HFFc6 (cell line): Measurements from ENCODE around the gene GNG14. TPM values are rescaled to one million over a fixed set of nuclear protein-coding genes. Genes with fewer than 3 reads are reported as not detected.

Source experiments
- DNase-seq: peaks from one replicate; pipeline ENCODE4 v3.0.0-alpha.2; 2018
- H3K27ac Mint-ChIP-seq: 2 replicates; pipeline ENCODE4 v1.8.0; 2020; ENCODE audit warnings: mild to moderate bottlenecking, mixed read lengths
- H3K27me3 Mint-ChIP-seq: 2 replicates; pipeline ENCODE4 v1.8.0; 2021; ENCODE audit warnings: mild to moderate bottlenecking, moderate library complexity, mixed read lengths; ENCODE audit not compliant: insufficient read depth
- H3K36me3 Mint-ChIP-seq: 2 replicates; pipeline ENCODE4 v1.8.0; 2021; ENCODE audit warnings: low read depth, mixed read lengths
- H3K4me1 Mint-ChIP-seq: 2 replicates; pipeline ENCODE4 v1.8.0; 2020; ENCODE audit warnings: low read depth, mixed read lengths
- H3K4me3 Mint-ChIP-seq: 2 replicates; pipeline ENCODE4 v1.8.0; 2020; ENCODE audit warnings: mild to moderate bottlenecking, moderate library complexity, mixed read lengths
- H3K9me3 Mint-ChIP-seq: 2 replicates; pipeline ENCODE4 v1.8.0; 2020; ENCODE audit warnings: mild to moderate bottlenecking, mixed read lengths
- CTCF ChIP-seq: fragments of 200-600 bp; sonication (generic); IDR thresholded peaks from 2 replicates; pipeline ENCODE4 v1.5.0; 2021; ENCODE audit warnings: antibody characterized with exemption, mild to moderate bottlenecking
- total RNA-seq, 6 experiments: library from RNA; stranded (reverse); fragmentation: NEBNext Ultra II Directional; extraction: Animal tissue kit (Norgen Biotek cat#: 25700); gene quantifications; 2 replicates in 1 of 6; 3 replicates in 5 of 6; pipeline ENCODE4 v1.2.3, GENCODE V29; 2021

Gene GNG14
- total RNA-seq, 6 experiments from 2014 or later = not detected

- no peak for DNase-seq
- H3K4me3 Mint-ChIP-seq = no peak overlapping the region
- no peaks in the 10 kb centered on the region for H3K9me3 Mint-ChIP-seq
- H3K27me3 Mint-ChIP-seq = no peaks in the 10 kb centered on the region
- H3K27ac Mint-ChIP-seq = no peak overlapping the region
- TF ChIP-seq CTCF = no peak
- peaks cover 15% of the 10 kb centered on the region for H3K4me1 Mint-ChIP-seq
- H3K36me3 Mint-ChIP-seq = peaks cover 42% of the 10 kb centered on the region
Observed at GRCh38 chr19:12731337-12731736, 43.5 kb downstream of the GNG14 start.

DNA sequence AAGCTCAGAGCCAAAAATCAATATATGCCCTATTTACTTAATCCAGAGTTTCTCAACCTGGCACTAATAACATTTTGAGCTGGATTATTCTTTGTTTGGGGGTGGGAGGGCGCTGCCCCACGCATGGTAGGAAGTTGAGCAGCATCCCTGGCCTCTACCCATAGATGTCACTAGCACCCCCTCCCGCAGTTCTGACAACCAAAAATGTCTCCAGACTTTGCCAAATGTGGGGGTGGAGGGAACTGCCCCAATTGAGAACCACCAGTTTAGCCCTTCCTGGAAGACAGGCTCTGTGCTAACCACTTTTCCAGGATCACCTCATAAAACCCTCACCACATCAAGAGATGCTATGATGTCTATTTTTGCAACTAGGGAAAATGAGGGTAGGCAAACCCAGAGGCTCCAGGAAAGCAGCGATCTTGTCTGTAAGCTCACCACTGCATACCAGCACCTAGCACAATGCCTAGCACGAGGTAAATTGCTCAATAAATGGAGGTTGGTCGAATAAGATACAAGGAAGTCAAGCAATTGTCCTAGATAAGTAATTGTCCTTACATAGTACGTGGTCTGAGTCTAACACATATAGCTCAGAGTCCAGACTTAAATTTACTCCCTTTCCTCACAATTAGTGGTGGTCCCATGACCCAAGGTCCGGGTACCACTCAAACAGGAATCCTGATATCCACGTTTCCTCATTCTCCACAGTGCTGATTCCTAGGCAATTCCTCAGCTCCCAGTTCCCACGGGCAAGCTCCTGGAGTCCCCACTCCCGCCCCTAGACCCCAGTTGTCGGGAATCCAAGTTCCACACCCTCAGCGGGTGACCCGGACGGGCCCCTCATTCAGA is 45.8 kb downstream of the GNG14 start:
- Mint-ChIP-seq H3K4me3 (peak overlapping the region; percentile 98), H3K4me1 (peaks cover 36% of the 10 kb centered on the region), H3K9me3 (no peaks in the 10 kb centered on the region), H3K27me3 (peaks cover 4% of the 10 kb centered on the region), H3K27ac (peak overlapping the region; percentile 90), H3K36me3 (peaks cover 36% of the 10 kb centered on the region)
- DNase-seq = peak; percentile 65
- TF ChIP-seq CTCF = peak; percentile 68

GRCh38 chr19:12736995-12737834 is 49.4 kb downstream of the GNG14 start, which contains the start of gene GET3:
Gene GET3, plus strand, starts transcription at chr19:12737497. Its CDS starts 9 bp downstream, at chr19:12737506.
- peak within 1 kb of the TSS; percentile 94 for H3K27ac Mint-ChIP-seq
- H3K27me3 Mint-ChIP-seq = peaks cover 4% of the 10 kb centered on the region
- no peak for TF ChIP-seq CTCF
- no peaks in the 10 kb centered on the region for H3K9me3 Mint-ChIP-seq
- DNase-seq = peak; percentile 100
- H3K4me1 Mint-ChIP-seq = peaks cover 37% of the 10 kb centered on the region
- H3K4me3 Mint-ChIP-seq = peak within 1 kb of the TSS; percentile 100
- H3K36me3 Mint-ChIP-seq = peaks cover 21% of the 10 kb centered on the region

DNA sequence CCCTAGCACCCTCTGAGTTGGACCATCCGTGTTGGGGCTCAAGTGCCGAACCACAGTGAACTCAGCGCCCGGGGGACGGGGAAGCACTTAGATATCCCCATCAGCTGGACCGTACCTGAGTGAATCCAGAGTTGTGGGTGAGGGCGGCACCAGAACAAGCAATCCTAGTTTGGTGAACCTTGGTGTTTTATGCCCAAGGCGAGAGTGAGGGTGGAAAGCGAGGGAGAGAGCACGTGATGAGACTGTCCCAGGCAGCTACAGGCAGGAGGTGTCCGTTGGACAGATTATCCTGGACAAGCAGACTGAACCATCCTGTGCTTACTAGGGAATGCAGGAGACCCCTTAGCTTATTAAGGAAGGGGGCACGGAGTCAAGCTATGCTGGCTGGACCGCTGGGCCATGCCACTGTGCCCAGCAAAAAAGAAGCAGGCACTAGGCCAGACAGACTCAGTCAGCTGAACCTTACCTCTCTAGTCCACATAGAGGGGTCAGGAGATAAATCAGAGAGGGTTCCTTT is 50.1 kb downstream of the GNG14 start:
- no peak for TF ChIP-seq CTCF
- Mint-ChIP-seq H3K36me3 (peaks cover 18% of the 10 kb centered on the region), H3K27me3 (peaks cover 4% of the 10 kb centered on the region), H3K9me3 (no peaks in the 10 kb centered on the region), H3K4me1 (peaks cover 31% of the 10 kb centered on the region), H3K4me3 (peak overlapping the region; percentile 100), H3K27ac (peak overlapping the region; percentile 94)
- DNase-seq = no peak

Other genes with a start within 250 kb of the GNG14 start
- 1 to 10 TPM; 1.1 to 1.8 (median 1.5) TPM for gene ZNF443, start 247.0 kb upstream of the GNG14 start, total RNA-seq
- gene ZNF709, start 203.2 kb upstream of the GNG14 start, total RNA-seq = 1 to 10 TPM in 5 of 6 experiments, under 1 TPM in 1; 0.99 to 1.7 (median 1.2) TPM
- gene ZNF564, start 136.5 kb upstream of the GNG14 start, total RNA-seq = 1 to 10 TPM; 3.5 to 4.7 (median 4.2) TPM
- gene ZNF490, start 77.2 kb upstream of the GNG14 start, total RNA-seq = 1 to 10 TPM; 5.4 to 9.2 (median 7.8) TPM
- gene ZNF791, start 77.1 kb upstream of the GNG14 start, total RNA-seq = 10 to 100 TPM; 18.3 to 21.9 (median 19.0) TPM
- 10 to 100 TPM; 49.9 to 69.9 (median 65.2) TPM for gene MAN2B1, start 21.3 kb upstream of the GNG14 start, total RNA-seq
- 10 to 100 TPM in 3 of 6 experiments, 1 to 10 TPM in 3; 8.6 to 13.3 (median 9.9) TPM for gene WDR83, start 21.2 kb upstream of the GNG14 start, total RNA-seq
- 10 to 100 TPM; 53.3 to 69.2 (median 59.6) TPM for gene DHPS, start 6.1 kb upstream of the GNG14 start, total RNA-seq
- gene FBXW9, start 8.6 kb downstream of the GNG14 start, total RNA-seq = 1 to 10 TPM; 4.5 to 7.1 (median 5.4) TPM
- gene TNPO2, start 35.9 kb downstream of the GNG14 start, total RNA-seq = 10 to 100 TPM; 56.8 to 78.7 (median 66.0) TPM
- gene TRIR, start 46.7 kb downstream of the GNG14 start, total RNA-seq = 100 to 1,000 TPM; 147 to 189 (median 176) TPM
- gene GET3, start 49.5 kb downstream of the GNG14 start, total RNA-seq = 100 to 1,000 TPM in 5 of 6 experiments, 10 to 100 TPM in 1; 97.0 to 116 (median 107) TPM
- gene BEST2, start 63.8 kb downstream of the GNG14 start, total RNA-seq = not detected
- gene HOOK2, start 87.6 kb downstream of the GNG14 start, total RNA-seq = 10 to 100 TPM; 10.5 to 13.8 (median 11.5) TPM
- gene JUNB, start 103.5 kb downstream of the GNG14 start, total RNA-seq = 10 to 100 TPM; 52.1 to 89.2 (median 83.8) TPM
- 100 to 1,000 TPM; 214 to 269 (median 229) TPM for gene PRDX2, start 113.8 kb downstream of the GNG14 start, total RNA-seq
- 10 to 100 TPM; 14.1 to 30.3 (median 25.6) TPM for gene THSD8, start 114.1 kb downstream of the GNG14 start, total RNA-seq
- 10 to 100 TPM; 17.9 to 43.2 (median 37.7) TPM for gene RNASEH2A, start 118.6 kb downstream of the GNG14 start, total RNA-seq
- not detected for gene RTBDN, start 146.6 kb downstream of the GNG14 start, total RNA-seq
- under 1 TPM in 3 of 6 experiments, not detected in 3; 0.09 to 0.34 (median 0.26) TPM for gene MAST1, start 150.5 kb downstream of the GNG14 start, total RNA-seq
- 10 to 100 TPM; 26.0 to 33.5 (median 28.4) TPM for gene DNASE2, start 193.5 kb downstream of the GNG14 start, total RNA-seq
- gene KLF1, start 199.2 kb downstream of the GNG14 start, total RNA-seq = not detected
- 10 to 100 TPM; 20.6 to 24.6 (median 21.1) TPM for gene GCDH, start 203.2 kb downstream of the GNG14 start, total RNA-seq
- 1 to 10 TPM in 3 of 6 experiments, under 1 TPM in 3; 0.28 to 1.7 (median 0.91) TPM for gene SYCE2, start 231.3 kb downstream of the GNG14 start, total RNA-seq
- 100 to 1,000 TPM in 1 of 6 experiments, 10 to 100 TPM in 5; 87.8 to 101 (median 90.4) TPM for gene FARSA, start 245.7 kb downstream of the GNG14 start, total RNA-seq